ENCODE measurements around the gene TRAF4.

The TRAF4 gene

DNA sequence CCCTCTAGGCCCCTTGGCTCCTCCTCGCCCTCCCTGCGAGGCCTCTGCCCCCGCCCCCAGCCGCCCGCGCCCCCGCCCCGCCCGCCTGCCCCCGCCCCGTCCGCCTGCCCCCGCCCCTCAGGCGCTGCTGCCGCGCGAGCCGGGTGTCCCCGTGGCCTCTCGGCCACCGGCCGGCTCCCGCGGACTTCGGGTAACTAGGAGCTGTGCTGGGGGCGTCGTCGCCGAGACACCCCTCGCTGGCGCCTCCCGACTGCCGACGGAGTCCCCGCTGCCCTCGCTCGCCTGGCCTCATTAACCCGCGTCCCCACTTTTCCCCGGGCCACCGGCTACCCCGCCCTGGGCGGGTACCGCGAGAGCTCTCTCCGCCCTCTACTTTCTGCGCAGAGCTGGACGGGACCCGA is 17.6 kb upstream of the TRAF4 start, which contains the start of gene TLCD1:
Gene TLCD1 (minus strand): TSS at position 8 of the 401 bp plus-strand sequence. CDS start 136 bp downstream, outside the sequence.
- TF ChIP-seq ZNF70 (CRISPR knock-in tag; IDR thresholded peaks at IDR 0.05) = no peak
- no peak for TF ChIP-seq ESRRG (CRISPR knock-in tag; IDR thresholded peaks at IDR 0.05)
- TF ChIP-seq TSHZ2 (CRISPR knock-in tag; IDR thresholded peaks at IDR 0.05) = no peak
- TF ChIP-seq CSRNP3 (CRISPR knock-in tag; IDR thresholded peaks at IDR 0.05) = no peak
- TF ChIP-seq PPARA (CRISPR knock-in tag; IDR thresholded peaks at IDR 0.05; ENCODE audit: borderline replicate concordance) = no peak
- TF ChIP-seq ARNTL (CRISPR knock-in tag; IDR thresholded peaks at IDR 0.05; ENCODE audit: borderline replicate concordance, low read depth) = no peak
- no peak for TF ChIP-seq TCF4 (CRISPR knock-in tag; IDR thresholded peaks at IDR 0.05; ENCODE audit: borderline replicate concordance)
- TF ChIP-seq ZFP30 (CRISPR knock-in tag; IDR thresholded peaks at IDR 0.05) = no peak
- no peak for TF ChIP-seq ZFP3 (CRISPR knock-in tag; IDR thresholded peaks at IDR 0.05)
- peak; percentile 54 for ATAC-seq

DNA sequence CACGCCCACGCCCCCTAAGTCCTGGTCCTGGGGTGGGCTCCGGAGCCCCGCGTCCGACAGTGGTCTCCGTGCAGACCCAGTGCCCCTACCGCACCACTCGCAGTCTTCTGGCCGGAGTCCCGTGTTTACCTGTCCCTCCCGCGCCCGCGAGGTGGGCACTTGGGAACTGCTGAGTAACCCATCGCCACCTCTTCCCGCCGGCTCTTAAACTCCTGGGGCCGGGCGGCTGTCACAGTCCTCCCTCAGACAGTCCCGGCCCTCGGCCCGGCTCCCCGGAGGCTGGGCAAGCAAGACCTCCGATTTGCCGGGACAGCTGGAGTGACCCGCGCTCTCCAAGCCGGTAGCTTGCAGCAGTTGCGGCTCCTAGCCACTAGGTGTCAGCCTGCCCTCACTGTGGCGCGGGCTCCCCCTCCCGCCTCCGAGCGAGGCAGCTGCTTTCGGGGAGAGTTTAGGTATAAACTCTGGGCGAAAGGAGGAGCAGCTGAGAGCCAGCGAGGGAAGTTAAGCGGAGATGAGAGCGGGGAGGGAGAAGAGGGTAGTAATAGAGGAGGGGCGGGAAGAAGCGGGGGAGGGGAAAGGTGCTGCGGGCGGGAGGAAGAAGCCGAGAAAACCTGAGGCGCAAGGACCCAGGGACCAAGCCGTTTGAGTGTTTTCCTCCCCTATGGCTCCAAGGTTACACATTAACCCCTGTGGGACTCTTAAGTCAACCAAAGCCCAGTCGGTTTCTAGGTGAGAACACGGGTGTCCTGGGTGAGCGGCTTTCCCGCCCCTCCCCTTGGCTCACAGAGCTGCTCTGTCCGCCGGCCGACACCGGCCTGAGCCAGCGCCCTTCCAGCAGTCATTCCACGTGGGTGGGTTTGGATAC is 17.0 kb upstream of the TRAF4 start:
- ATAC-seq = peak; percentile 69
- TF ChIP-seq ZNF70 (CRISPR knock-in tag; IDR thresholded peaks at IDR 0.05) (peak; percentile 82), PPARA (CRISPR knock-in tag; IDR thresholded peaks at IDR 0.05; ENCODE audit: borderline replicate concordance) (no peak)

GRCh38 chr17:28728364-28729200 is 15.2 kb upstream of the TRAF4 start, which contains the start of gene NEK8:
Gene NEK8 (plus strand): TSS chr17:28728788. CDS start chr17:28728814, 26 bp downstream.
- ATAC-seq = peak; percentile 43
- no peak for TF ChIP-seq CSRNP3 (CRISPR knock-in tag; IDR thresholded peaks at IDR 0.05)
- TF ChIP-seq TSHZ2 (CRISPR knock-in tag; IDR thresholded peaks at IDR 0.05) = no peak
- no peak for TF ChIP-seq ZFP3 (CRISPR knock-in tag; IDR thresholded peaks at IDR 0.05)
- TF ChIP-seq ZNF70 (CRISPR knock-in tag; IDR thresholded peaks at IDR 0.05) = no peak
- no peak for TF ChIP-seq ESRRG (CRISPR knock-in tag; IDR thresholded peaks at IDR 0.05)
- no peak for TF ChIP-seq ZNF565 (CRISPR knock-in tag; conservative IDR thresholded peaks at IDR 0.05; ENCODE audit: low read depth)
- no peak for TF ChIP-seq CSDC2 (CRISPR knock-in tag; IDR thresholded peaks at IDR 0.05)
- TF ChIP-seq, protein P1, sequence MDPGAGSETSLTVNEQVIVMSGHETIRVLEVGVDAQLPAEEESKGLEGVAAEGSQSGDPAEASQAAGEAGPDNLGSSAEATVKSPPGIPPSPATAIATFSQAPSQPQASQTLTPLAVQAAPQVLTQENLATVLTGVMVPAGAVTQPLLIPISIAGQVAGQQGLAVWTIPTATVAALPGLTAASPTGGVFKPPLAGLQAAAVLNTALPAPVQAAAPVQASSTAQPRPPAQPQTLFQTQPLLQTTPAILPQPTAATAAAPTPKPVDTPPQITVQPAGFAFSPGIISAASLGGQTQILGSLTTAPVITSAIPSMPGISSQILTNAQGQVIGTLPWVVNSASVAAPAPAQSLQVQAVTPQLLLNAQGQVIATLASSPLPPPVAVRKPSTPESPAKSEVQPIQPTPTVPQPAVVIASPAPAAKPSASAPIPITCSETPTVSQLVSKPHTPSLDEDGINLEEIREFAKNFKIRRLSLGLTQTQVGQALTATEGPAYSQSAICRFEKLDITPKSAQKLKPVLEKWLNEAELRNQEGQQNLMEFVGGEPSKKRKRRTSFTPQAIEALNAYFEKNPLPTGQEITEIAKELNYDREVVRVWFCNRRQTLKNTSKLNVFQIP (CRISPR knock-in tag; IDR thresholded peaks at IDR 0.05; ENCODE audit: borderline replicate concordance, low read depth) = no peak
- TF ChIP-seq ZFP30 (CRISPR knock-in tag; IDR thresholded peaks at IDR 0.05) = no peak
- no peak for TF ChIP-seq ARNTL (CRISPR knock-in tag; IDR thresholded peaks at IDR 0.05; ENCODE audit: borderline replicate concordance, low read depth)
- TF ChIP-seq RARB (CRISPR knock-in tag; IDR thresholded peaks at IDR 0.05) = no peak
- no peak for TF ChIP-seq PATZ1 (CRISPR knock-in tag; IDR thresholded peaks at IDR 0.05; ENCODE audit: borderline replicate concordance)
- TF ChIP-seq PPARA (CRISPR knock-in tag; IDR thresholded peaks at IDR 0.05; ENCODE audit: borderline replicate concordance) = no peak
- no peak for TF ChIP-seq OSR1 (CRISPR knock-in tag; IDR thresholded peaks at IDR 0.05)
